K562 (cell line): ENCODE measurements around the gene MRM2. TPM values are rescaled to one million over a fixed set of nuclear protein-coding genes. Genes with fewer than 3 reads are reported as not detected.

ENCODE experiments used
- ATAC-seq: fragments of 200-7000 bp; cut with Tn5 transposase; 3 replicates; pipeline ENCODE4 v1.9.1; 2020; ENCODE audit warnings: moderate library complexity
- BruUV-seq: library from RNA; stranded (reverse); fragments of 400-500 nt; replicated peaks from 2 replicates; lab custom pipeline; 2021; lab: Mats Ljungman, UMichigan
- CTCF ChIA-PET: fragments of 300-600 bp; formaldehyde crosslinking; extraction: SDS; loops from one replicate; lab custom pipeline; 2021; ENCODE audit warnings: low intra/inter-chr PET ratio; lab: Yijun Ruan, JAX
- POLR2A ChIA-PET: fragments of 300-600, 350-650 bp; sonication (Branson Sonifier 250); formaldehyde crosslinking; extraction: SDS; loops from one replicate; lab custom pipeline; 2021; ENCODE audit warnings: antibody characterized with exemption, inconsistent platforms; lab: Yijun Ruan, JAX
- DNase-seq, 4 experiments: peaks; one replicate each; pipeline versions ENCODE4 v3.0.0 to v3.0.0-alpha.2; 2011 to 2018; ENCODE audit warnings: low spot score in 3 of 4, mixed read lengths in 3 of 4; ENCODE audit errors: extremely low read depth in 1 of 4
- FAIRE-seq: peaks from 2 replicates; lab custom pipeline; 2011; peaks lifted over from hg19 to GRCh38; lab: Jason Lieb, UNC
- H2AFZ ChIP-seq: 2 replicates; pipeline ENCODE4 v1.6.0; 2011; ENCODE audit warnings: low read depth, low read length, control low read depth, inconsistent platforms
- H3K27ac ChIP-seq: fragments of 200-600 bp; 3 replicates; pipeline ENCODE4 v1.8.0; 2011; ENCODE audit warnings: low read depth, mild to moderate bottlenecking, control low read depth, inconsistent platforms, low read length, moderate library complexity, mixed read lengths; ENCODE audit errors: extremely low read depth
- H3K27me3 ChIP-seq, 2 experiments: fragments of 300-600 bp in 1 of 2; 2 replicates in 1 of 2; 3 replicates in 1 of 2; pipeline versions ENCODE4 v1.6.0 to v1.8.0; 2011; ENCODE audit warnings: inconsistent platforms in 2 of 2, low read length in 2 of 2, mild to moderate bottlenecking in 1 of 2, mixed read lengths in 1 of 2, moderate library complexity in 1 of 2; ENCODE audit not compliant: control insufficient read depth in 2 of 2, insufficient read depth in 2 of 2
- H3K36me3 ChIP-seq: fragments of 300-600 bp; 3 replicates; pipeline ENCODE4 v1.8.0; 2011; ENCODE audit warnings: mild to moderate bottlenecking, low read length, inconsistent platforms; ENCODE audit not compliant: control insufficient read depth, insufficient read depth
- H3K4me1 ChIP-seq, 2 experiments: fragments of 200-600 bp in 1 of 2; replicated peaks in 1 of 2; 2 replicates in 1 of 2; 3 replicates in 1 of 2; pipeline versions ENCODE4 v1.5.1 to v1.8.0; 2011; ENCODE audit warnings: inconsistent platforms in 2 of 2, low read length in 2 of 2, mild to moderate bottlenecking in 1 of 2, mixed read lengths in 1 of 2, moderate library complexity in 1 of 2; ENCODE audit not compliant: control insufficient read depth in 2 of 2, insufficient read depth in 2 of 2
- H3K4me2 ChIP-seq: 2 replicates; pipeline ENCODE4 v1.6.1; 2011; ENCODE audit warnings: low read length, control low read depth, inconsistent platforms, mixed read lengths; ENCODE audit not compliant: insufficient read depth
- H3K4me3 ChIP-seq: fragments of 200-600 bp; sonication (generic), shearing (Covaris generic); 2 replicates; pipeline ENCODE4 v1.5.1; 2016; ENCODE audit warnings: control low read depth, inconsistent platforms
- H3K79me2 ChIP-seq: fragments of 200-600 bp; 3 replicates; pipeline ENCODE4 v1.8.0; 2011; ENCODE audit warnings: low read length, inconsistent platforms; ENCODE audit not compliant: control insufficient read depth, insufficient read depth
- H3K9ac ChIP-seq, 2 experiments: 2 replicates each; pipeline versions ENCODE4 v1.6.0 to v1.6.1; 2011; ENCODE audit warnings: low read depth in 2 of 2, low read length in 2 of 2, control low read depth in 1 of 2, inconsistent platforms in 1 of 2, mild to moderate bottlenecking in 1 of 2, mixed read lengths in 1 of 2; ENCODE audit not compliant: insufficient read depth in 1 of 2
- H3K9me1 ChIP-seq: one replicate; pipeline ENCODE4 v1.6.0; 2011; ENCODE audit warnings: inconsistent platforms, mild to moderate bottlenecking, low read length, moderate library complexity; ENCODE audit not compliant: control insufficient read depth, insufficient read depth
- H3K9me3 ChIP-seq: replicated peaks from 2 replicates; pipeline ENCODE4 v1.5.1; 2011; ENCODE audit warnings: low read depth, low read length, inconsistent platforms; ENCODE audit not compliant: control insufficient read depth, insufficient read depth
- H4K20me1 ChIP-seq: replicated peaks from 2 replicates; pipeline ENCODE4 v1.6.1; 2011; ENCODE audit warnings: low read length, inconsistent platforms, mixed read lengths; ENCODE audit not compliant: control insufficient read depth, insufficient read depth
- CBFB ChIP-seq: sonication (generic); formaldehyde crosslinking; IDR thresholded peaks from 2 replicates; pipeline ENCODE4 v1.4.0; 2020; ENCODE audit warnings: mild to moderate bottlenecking, missing genetic modification reagents
- ERF ChIP-seq: fragments of 450-650 bp; formaldehyde crosslinking; IDR thresholded peaks from 2 replicates; pipeline ENCODE4 v1.4.0; 2020; ENCODE audit warnings: mild to moderate bottlenecking, mixed read lengths
- HNRNPL ChIP-seq: fragments of 200-400 bp; formaldehyde crosslinking; IDR thresholded peaks from 2 replicates; pipeline ENCODE4 v1.6.1; 2017; ENCODE audit warnings: low read depth, mild to moderate bottlenecking, low read length
- HNRNPLL ChIP-seq: fragments of 200-400 bp; formaldehyde crosslinking; IDR thresholded peaks from 2 replicates; pipeline ENCODE4 v1.6.1; 2017; ENCODE audit warnings: low read length, low read depth, mild to moderate bottlenecking; ENCODE audit not compliant: poor library complexity, severe bottlenecking
- HNRNPUL1 ChIP-seq: fragments of 200-400 bp; formaldehyde crosslinking; IDR thresholded peaks from 2 replicates; pipeline ENCODE4 v1.6.1; 2017; ENCODE audit warnings: low read length
- IRF2 ChIP-seq: sonication (generic); formaldehyde crosslinking; IDR thresholded peaks from 2 replicates; pipeline ENCODE4 v1.8.1; 2022; ENCODE audit warnings: mild to moderate bottlenecking, missing genetic modification reagents
- KLF16 ChIP-seq: IDR thresholded peaks from 2 replicates; pipeline ENCODE4 v1.6.1; 2016; ENCODE audit warnings: antibody characterized with exemption
- MAFG ChIP-seq: fragments of 450-650 bp; conservative IDR thresholded peaks from 2 replicates; pipeline ENCODE4 v1.6.1; 2016; ENCODE audit warnings: missing genetic modification characterization, missing compliant biosample characterization
- POU5F1 ChIP-seq: fragments of 150-350 bp; IDR thresholded peaks from 2 replicates; pipeline ENCODE4 v1.6.1; 2014; ENCODE audit warnings: borderline replicate concordance, low read length, low read depth, mild to moderate bottlenecking; ENCODE audit not compliant: partially characterized antibody
- SMAD2 ChIP-seq: fragments of 150-350 bp; IDR thresholded peaks from 2 replicates; pipeline ENCODE4 v1.6.1; 2014; ENCODE audit warnings: low read depth, mild to moderate bottlenecking, low read length
- SNIP1 ChIP-seq: fragments of 450-650 bp; IDR thresholded peaks from 2 replicates; pipeline ENCODE4 v1.7.1; 2017; ENCODE audit warnings: low read depth, mild to moderate bottlenecking
- TEAD4 ChIP-seq, 2 experiments: sonication (generic) in 1 of 2; formaldehyde crosslinking in 1 of 2; IDR thresholded peaks; 2 replicates each; pipeline versions ENCODE4 v1.6.1 to v1.8.0; 2012 to 2022; ENCODE audit warnings: borderline replicate concordance in 1 of 2, inconsistent platforms in 1 of 2, low read length in 1 of 2, mild to moderate bottlenecking in 1 of 2, missing genetic modification reagents in 1 of 2
- ZBTB26 ChIP-seq: fragments of 450-650 bp; formaldehyde crosslinking; IDR thresholded peaks from 2 replicates; pipeline ENCODE4 v1.4.0; 2022; ENCODE audit warnings: missing genetic modification characterization
- ZNF253 ChIP-seq: fragments of 250-450 bp; sonication (Bioruptor Pico); conservative IDR thresholded peaks from 2 replicates; pipeline ENCODE4 v1.6.1; 2021; ENCODE audit warnings: mild to moderate bottlenecking
- WGBS: fragments of 100-300 bp; shearing (Covaris generic); methylation state at CpG from one replicate; pipeline ENCODE4 v1.1.6; 2016; ENCODE audit warnings: low coverage, mixed read lengths; ENCODE audit not compliant: insufficient coverage; ENCODE audit errors: missing lambda C conversion rate; 5-methylcytosine and 5-hydroxymethylcytosine counted together
- in situ Hi-C: fragments of 300-500 bp; cut with MboI; formaldehyde crosslinking; loops from 4 replicates; pipeline ENCODE4 v1.15.0; 2018; ENCODE audit warnings: inconsistent platforms, mixed read lengths
- intact Hi-C: fragments of 100-400 bp; cut with micrococcal nuclease; formaldehyde crosslinking; loops from 2 replicates; pipeline ENCODE4 v1.14.2; 2022
- polyA plus RNA-seq, 8 experiments: library from polyadenylated mRNA; depleted of rRNA in 4 of 8; stranded (reverse) in 5 of 8; unstranded in 3 of 8; fragments of >200 nt; fragmentation: Nextera tagmentation in 2 of 8; fragmentation: Illumina TruSeq in 1 of 8; extraction: Ambion mirVana in 2 of 8; extraction: Trizol in 1 of 8; gene quantifications; 2 replicates each; pipeline versions ENCODE4 v1.2.1 to v1.2.3, GENCODE V29; 2011 to 2014; ENCODE audit warnings: inconsistent platforms in 1 of 8, missing spikeins in 1 of 8
- total RNA-seq, 7 experiments: library from RNA; depleted of rRNA in 6 of 7; stranded (reverse); fragments of >200 nt in 6 of 7; fragmentation: Illumina TruSeq in 2 of 7; extraction: Trizol in 2 of 7; gene quantifications; 2 replicates each; pipeline versions ENCODE4 v1.2.1 to v1.2.3, GENCODE V29; 2011 to 2021; ENCODE audit warnings: low replicate concordance in 1 of 7
- TF ChIP-seq, protein P1 (sequence below): fragments of 450-650 bp; IDR thresholded peaks from 2 replicates; pipeline ENCODE4 v1.6.1; 2016; ENCODE audit warnings: low read depth, mild to moderate bottlenecking, moderate library complexity

The MRM2 gene
- total and polyA plus RNA-seq, 9 of the 15 experiments (the other 6 are each of a cell fraction or from before 2014, with no cell fraction given): 32.4 to 116 (median 50.5) TPM

GRCh38 chr7:2230226-2230625, 11.8 kb downstream of the MRM2 start:
- Histone ChIP-seq H3K4me1 (peaks cover 3 to 17% of the 10 kb centered on the region in 2 experiments; a peak in 3 of 5 replicates), H3K4me2 (no peak overlapping the region), H3K36me3 (peaks cover 63% of the 10 kb centered on the region; the same call in 2 of the 3 replicates), H3K9me3 (no peaks in the 10 kb centered on the region), H3K4me3 (no peak overlapping the region), H3K9me1 (no peaks in the 10 kb centered on the region), H3K27me3 (no peaks in the 10 kb centered on the region), H3K9ac (peak overlapping the region in 1 of 2 experiments; percentile 79; a peak in 2 of 4 replicates), H3K79me2 (peaks cover 50% of the 10 kb centered on the region), H4K20me1 (0 out of 2 replicates have a peak, but pooled peaks cover 2% of the 10 kb centered on the region), H3K27ac (no peak overlapping the region), H2AFZ (no peak overlapping the region)
- FAIRE-seq: no peak
- ChIA-PET POLR2A (interaction anchor here (0.6 kb wide), 1 partner anchor 158 kb away, joined by 3 read pairs; no protein-coding TSS in a partner anchor), CTCF (no interaction called here)
- in situ Hi-C loops (no loop called here), intact Hi-C loops (no loop called here)
- 90% methylated on average over 8 of the region's 8 CpGs for WGBS
- no peak for ATAC-seq
- TF ChIP-seq HNRNPLL (no peak), ZBTB26 (no peak), MAFG (tag) (no peak), ERF (CRISPR knock-in tag) (no peak), CBFB (no peak), TEAD4 (IDR thresholded peaks at IDR 0.05; ENCODE audit: low read length) (no peak), TEAD4 (CRISPR knock-in tag; IDR thresholded peaks at IDR 0.05; ENCODE audit: borderline replicate concordance) (no peak), IRF2 (CRISPR knock-in tag) (no peak), POU5F1 (no peak), KLF16 (no peak), SNIP1 (no peak), ZNF253 (CRISPR knock-in tag) (no peak), HNRNPL (no peak), SMAD2 (no peak), HNRNPUL1 (no peak)
- TF ChIP-seq, protein P1, sequence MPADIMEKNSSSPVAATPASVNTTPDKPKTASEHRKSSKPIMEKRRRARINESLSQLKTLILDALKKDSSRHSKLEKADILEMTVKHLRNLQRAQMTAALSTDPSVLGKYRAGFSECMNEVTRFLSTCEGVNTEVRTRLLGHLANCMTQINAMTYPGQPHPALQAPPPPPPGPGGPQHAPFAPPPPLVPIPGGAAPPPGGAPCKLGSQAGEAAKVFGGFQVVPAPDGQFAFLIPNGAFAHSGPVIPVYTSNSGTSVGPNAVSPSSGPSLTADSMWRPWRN: no peak
- BruUV-seq: no TSS peak
- DNase-seq: no peak
